GM19324 (cell line): ENCODE data around the gene GOLIM4.

Experiments used
- ATAC-seq: cut with Tn5 transposase; IDR thresholded peaks from one replicate; pipeline ENCODE4 v1.9.1; 2021; ENCODE audit warnings: mild to moderate bottlenecking, moderate library complexity; ENCODE audit not compliant: unreplicated experiment, low FRiP score

The GOLIM4 gene

DNA sequence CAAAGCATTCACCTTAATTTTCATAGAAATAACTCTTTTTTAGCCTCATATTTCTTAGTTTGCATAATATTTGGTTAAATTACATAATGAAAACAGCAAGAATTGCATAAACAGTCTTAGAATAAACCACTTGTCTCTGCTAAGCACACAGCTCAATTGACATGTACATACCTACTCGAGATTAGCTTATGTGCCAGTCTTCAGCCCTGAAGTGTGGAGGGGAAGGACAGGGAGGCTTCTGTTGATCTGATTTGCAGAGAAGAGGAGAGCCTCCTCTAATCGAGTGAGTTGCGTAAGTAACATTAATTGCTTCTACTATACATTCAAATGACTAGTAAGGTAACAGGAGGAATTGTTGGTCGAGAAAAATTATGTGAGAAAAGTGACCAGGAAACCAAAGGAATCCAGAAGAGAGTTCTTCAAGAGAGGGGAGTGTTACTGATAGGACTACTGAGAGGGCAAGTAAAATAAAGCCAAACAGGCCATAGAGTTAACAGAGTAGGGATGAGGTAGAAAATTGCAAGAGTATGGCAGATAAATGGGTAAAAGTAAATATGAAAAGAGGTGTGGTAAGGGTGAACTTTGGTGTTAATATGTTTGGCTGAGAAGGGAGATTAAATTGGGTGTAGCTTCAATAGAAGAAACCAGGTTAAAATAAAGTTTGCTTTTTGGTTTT, 7.1 kb upstream of the GOLIM4 start:
- ATAC-seq: no peak

DNA sequence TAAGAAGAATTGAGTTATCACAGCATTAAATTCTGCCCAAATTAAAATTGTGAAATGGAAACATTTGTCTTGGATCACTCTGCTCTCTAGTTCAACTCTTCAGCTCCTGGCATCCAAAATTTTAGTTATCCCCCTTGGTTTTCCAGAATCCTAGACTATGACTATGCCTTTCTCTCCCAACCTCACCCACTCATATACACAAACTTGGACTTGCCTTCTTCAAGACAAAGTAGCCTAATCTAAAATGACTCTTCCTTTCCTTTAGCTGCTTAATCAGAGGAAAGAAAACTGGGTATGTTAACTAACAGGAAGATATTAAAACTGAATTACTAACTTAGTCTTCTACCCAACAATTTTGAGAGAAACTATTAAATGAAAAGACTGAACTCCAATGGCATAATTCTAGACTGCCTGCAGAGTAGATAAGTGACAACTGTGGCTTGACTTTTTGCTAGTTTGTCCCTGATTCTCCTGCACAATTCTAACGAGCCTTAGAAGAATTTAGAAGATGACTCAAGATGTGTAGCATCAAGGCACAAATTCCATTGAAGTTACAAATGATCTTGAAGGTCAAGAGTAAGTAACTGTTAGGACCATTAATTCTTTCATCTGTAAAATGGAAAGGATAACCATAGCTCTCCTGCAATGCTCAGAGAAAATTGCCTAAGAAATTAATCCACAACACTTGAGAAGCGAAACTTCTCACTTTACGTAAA, 5.2 kb upstream of the GOLIM4 start:
- no peak for ATAC-seq

GRCh38 chr3:168097381-168097780, 1.7 kb upstream of the GOLIM4 start:
- ATAC-seq: no peak

DNA sequence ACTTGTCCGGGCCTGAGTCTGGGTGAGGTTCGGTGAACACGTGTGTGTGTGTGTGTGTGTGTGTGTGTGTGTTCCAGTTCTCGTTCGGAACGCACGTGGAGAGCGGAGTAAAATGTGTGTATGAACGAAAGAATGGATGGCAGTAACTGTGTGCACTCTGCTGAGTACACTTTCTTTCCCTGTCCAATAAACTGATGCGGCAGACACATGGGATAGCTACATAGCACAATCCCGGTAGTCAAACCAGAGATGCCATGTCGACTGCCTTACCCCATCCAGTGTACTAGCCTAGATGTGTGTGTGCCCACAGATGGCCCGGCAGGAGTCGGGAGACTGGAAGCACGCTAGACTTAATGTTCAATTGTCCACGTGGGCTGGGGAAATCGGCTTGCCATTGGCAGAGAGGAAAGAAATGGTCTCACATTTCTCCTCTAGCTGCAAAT, 507 bp upstream of the GOLIM4 start:
- ATAC-seq: peak; percentile 0

DNA sequence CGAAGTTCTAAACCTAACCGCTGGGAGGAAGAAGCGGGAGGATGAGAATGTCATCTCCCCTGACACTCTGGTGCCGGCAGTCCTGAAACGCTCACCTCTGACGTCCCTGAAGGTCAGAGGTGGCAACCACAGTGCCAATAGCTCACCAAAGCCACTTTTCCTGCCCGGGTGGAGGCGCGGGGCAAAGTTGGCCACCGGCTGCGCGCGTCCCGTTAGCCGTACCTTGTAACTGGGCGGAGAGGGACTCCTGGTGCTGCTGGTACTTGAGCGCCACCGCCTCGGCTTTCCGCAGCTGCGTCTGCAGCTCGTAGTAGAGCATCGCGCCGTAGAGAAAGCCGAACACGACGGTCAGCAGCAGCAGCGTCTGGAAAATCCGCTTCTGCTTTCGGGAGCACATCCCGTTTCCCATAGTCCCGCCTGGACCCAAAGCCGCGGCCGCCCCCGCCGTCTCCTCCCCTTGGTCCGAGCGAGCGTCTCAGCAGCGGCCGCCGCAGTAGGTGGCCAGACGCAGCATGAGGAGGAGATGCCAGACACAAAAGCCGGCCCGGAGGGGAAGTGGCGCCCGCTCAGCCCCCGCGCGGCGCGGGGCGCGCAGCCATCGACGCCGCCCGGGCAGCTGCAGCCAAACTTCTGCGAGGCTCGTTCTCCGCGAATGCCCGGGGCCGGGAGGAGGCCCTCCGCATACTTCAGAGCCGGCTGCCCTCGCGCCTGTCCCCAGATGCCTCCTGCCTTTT, 680 bp downstream of the GOLIM4 start:
- ATAC-seq: peak; percentile 38

GRCh38 chr3:168094580-168094876, 1.2 kb downstream of the GOLIM4 start:
- no peak for ATAC-seq

DNA sequence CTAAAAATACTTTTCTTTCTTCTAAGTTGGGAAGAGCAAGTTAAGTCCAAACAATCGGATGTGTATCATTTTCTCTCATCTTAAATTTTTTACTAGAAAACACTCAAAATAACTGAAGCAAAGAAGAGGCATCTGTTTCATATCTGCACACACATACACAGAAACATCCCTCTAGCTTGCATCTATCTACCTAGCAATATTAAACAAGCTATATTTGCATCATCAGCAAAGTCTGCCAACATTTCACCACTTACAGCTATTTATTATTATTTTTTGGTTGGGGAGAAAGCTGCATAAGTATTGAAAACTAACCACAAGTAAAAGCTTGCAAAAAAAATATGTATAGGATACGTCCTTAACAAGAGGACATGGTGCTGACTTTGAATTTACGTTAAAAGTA, 1.9 kb downstream of the GOLIM4 start:
- no peak for ATAC-seq

DNA sequence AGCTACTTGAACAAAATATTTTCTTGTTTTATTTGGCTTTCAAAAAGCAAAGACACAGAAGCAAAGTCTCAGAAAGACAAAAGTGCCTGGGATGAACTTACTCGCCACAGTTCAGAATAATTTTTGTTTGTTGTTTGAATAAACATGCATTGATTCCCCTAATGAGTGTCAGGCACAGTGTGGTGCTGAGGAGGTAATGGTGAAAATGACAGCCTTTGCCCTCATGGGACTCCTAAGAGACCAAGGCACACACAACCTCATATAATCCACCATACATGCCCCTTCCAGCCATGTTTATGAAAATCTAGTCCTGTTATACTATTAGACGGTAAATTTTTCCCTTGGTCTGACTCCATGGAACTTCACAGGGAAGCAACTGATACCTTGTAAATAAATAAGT, 2.5 kb downstream of the GOLIM4 start:
- no peak for ATAC-seq

DNA sequence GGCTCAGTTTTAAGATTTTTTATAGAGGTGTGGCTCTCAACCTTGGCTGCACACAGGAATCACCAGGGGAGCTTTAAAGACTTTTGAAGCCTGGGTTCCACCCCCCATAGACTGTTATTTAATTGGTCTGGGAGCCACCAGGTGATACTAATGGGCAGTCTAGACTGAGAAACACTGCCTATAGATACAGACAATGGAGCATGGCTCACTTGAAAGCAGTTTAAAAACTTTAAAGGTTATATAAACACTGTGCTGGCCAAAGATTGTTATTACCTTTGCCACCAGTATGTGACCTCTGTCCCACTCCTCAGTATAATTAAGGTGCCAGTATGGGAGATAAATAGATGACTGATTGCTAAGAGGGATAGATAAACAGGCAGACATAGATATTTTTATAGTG, 3.8 kb downstream of the GOLIM4 start:
- ATAC-seq: no peak

DNA sequence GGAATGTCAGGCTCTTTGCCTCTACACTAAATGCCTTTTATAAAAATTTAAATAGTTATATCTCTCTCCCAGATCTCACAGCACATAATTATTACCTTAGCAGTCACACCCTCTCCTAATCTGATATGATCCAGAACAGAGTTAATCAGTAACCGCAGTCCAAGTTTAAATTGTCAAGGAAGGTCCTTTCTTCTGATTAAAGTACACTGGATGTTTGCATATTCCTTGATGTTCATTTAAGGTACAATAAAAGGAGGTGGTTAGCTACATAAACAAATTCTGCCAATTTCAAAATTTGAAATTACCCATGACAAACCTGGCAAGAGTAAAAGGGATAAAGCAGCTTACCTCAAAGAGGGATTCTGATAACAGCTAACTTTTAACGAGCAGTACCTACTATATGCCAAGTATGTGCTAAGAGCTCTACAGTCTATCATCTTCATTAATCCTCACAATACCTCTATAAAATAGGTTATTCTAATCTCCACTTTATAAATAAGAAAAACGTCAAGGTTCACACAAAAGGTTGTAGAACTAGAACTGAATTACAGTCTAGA, 4.3 kb downstream of the GOLIM4 start:
- ATAC-seq: no peak

- no peak for ATAC-seq
These were observed 5.2 kb downstream of the GOLIM4 start for GRCh38 chr3:168090306-168091085.

DNA sequence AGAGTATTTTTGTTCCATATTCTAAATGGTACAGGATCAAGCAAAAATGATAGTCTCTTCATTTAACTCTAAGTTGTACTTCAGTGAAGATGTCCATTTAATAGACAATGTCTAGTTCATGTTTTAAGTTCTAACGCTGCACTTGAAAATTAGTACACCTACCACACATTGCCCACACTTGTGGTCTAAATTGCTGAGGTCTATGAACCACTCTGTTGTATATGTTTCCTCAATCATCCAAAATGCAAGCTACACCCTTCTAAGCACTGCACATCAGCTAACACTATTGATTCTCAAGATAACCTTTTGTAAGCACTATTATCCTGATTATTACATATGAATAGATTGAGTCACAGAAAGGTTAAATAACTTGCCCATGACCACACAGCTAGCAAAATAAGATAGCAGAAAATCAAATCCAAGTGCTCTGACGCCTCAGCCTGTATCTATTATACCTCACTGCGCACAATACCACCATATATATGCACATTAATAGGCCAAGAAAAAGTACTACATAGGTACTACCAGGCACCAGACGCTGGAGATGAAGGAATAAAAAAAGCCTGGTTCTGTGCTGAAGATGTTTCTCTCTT, 6.4 kb downstream of the GOLIM4 start:
- ATAC-seq: no peak

DNA sequence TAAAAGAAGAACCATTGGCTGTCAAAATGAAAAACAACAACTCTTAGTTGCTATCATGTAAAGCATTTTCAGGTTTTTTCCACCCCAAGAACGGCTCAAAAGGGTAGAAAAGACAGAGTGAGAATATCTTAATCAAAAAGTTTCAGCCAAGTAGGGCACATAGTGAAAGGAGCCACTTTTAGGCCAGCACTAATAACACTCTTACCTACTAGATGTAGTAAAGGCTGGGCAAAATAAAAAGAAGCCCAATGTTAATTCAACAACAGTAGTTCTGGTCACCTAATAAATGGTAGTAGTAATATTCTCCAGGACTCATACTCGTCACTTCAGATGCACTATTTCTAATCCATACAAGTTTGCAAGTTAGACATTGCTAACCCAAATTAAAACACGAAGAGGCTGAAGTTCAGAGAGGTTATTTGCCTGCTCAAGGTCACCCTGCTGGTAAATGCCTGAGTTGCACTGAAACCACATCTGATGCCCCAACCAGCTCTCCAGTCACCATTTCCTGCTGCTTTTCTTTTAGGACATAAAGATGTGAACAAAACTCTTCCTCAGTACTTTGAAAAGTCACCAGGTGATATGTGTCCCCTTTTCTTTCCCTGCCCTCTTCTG, 7.5 kb downstream of the GOLIM4 start:
- ATAC-seq: peak; percentile 78

GRCh38 chr3:168087539-168087938, 8.2 kb downstream of the GOLIM4 start:
- ATAC-seq: no peak

DNA sequence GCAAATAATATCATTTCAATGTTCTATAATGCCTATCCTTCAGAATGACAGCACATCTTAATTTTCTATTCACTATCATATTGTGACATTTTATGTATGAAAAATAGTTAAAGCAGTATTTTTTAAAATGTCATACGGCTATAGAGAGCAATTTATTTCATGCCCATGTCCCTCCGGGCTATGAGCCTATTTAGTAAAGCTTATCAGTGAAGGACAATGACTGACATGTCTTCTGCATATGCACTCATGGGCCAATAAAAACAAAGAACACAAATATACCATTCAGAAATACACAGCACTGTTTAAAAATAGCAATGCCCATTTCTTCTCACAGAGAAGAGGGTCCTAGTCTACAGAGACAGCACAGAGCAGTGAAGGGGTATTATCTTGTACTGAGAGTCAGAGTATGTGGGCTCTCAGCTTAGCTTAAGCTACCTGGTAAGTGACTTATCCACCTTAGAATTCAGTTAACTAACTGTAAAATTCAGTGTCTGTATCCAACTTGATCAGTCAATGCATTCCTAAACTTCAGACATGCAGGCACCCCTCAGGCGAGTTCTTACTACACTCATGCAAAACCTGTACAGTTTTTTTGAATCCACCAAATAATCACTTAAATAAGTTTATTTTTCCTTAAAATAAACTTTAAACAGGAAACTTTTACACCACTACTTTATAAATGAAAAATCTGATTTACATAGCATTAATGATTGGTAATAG, 9.0 kb downstream of the GOLIM4 start:
- no peak for ATAC-seq

- ATAC-seq: peak; percentile 40
These were observed 10.1 kb downstream of the GOLIM4 start for GRCh38 chr3:168085491-168086119.

- ATAC-seq: no peak
These were observed 11.8 kb downstream of the GOLIM4 start for GRCh38 chr3:168083906-168084305.

DNA sequence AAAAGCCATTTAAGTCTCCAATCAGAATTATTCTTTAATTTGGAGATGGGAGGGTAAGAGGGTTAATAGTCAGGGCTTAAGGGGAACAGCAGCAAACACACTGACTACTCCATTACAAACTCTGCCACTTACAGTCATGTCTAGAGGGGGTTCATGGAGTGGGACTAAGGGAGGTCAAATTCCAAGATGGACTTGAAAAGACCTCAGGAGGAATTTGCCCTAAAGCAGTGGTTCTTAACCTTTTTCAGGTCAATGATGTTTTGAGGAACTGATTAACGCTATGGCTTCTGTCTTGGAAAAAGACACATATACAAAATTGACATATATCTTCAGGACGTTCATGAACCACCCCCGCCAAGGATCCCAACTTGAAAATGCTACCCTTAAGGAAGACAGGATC, 13.9 kb downstream of the GOLIM4 start:
- ATAC-seq: no peak
